ENCODE data around the gene PKHD1. TPM values are rescaled to one million over a fixed set of nuclear protein-coding genes. Genes with fewer than 3 reads are reported as not detected.

Gene PKHD1
- total RNA-seq, 1 donor from 2014 or later: 0.02 TPM

DNA sequence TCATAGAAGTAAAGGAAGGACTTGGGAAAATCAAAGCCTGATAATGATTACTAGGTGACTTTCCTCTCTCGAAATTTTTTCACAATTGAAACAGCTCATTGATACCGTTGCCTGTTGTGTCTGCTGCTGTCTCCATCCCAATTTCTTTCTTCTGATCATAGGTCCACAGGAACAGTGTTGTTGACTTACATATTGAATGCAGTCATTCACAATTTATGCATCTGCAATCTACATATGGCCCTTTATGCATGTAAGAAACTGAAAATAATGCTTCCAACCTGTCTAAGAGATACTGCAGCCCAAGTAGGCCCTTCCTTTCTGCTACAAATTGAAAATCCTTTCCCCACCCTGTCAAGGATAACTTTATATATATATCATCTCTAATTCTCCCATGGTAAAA is 381.3 kb downstream of the PKHD1 start:
- Mint-ChIP-seq H3K4me1 (no peaks in the 10 kb centered on the region), H3K27me3 (ENCODE audit: low read depth) (peaks cover 34% of the 10 kb centered on the region), H3K27ac (no peak overlapping the region), H3K4me3 (no peak overlapping the region), H3K36me3 (no peaks in the 10 kb centered on the region), H3K9me3 (peaks cover 4% of the 10 kb centered on the region)
- DNase-seq (ENCODE audit: low spot score in 2 of 2, unreplicated experiment in 2 of 2): no peak
- TF ChIP-seq, protein P1, sequence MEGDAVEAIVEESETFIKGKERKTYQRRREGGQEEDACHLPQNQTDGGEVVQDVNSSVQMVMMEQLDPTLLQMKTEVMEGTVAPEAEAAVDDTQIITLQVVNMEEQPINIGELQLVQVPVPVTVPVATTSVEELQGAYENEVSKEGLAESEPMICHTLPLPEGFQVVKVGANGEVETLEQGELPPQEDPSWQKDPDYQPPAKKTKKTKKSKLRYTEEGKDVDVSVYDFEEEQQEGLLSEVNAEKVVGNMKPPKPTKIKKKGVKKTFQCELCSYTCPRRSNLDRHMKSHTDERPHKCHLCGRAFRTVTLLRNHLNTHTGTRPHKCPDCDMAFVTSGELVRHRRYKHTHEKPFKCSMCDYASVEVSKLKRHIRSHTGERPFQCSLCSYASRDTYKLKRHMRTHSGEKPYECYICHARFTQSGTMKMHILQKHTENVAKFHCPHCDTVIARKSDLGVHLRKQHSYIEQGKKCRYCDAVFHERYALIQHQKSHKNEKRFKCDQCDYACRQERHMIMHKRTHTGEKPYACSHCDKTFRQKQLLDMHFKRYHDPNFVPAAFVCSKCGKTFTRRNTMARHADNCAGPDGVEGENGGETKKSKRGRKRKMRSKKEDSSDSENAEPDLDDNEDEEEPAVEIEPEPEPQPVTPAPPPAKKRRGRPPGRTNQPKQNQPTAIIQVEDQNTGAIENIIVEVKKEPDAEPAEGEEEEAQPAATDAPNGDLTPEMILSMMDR (IDR thresholded peaks at IDR 0.05; ENCODE audit: unreplicated experiment): no peak

DNA sequence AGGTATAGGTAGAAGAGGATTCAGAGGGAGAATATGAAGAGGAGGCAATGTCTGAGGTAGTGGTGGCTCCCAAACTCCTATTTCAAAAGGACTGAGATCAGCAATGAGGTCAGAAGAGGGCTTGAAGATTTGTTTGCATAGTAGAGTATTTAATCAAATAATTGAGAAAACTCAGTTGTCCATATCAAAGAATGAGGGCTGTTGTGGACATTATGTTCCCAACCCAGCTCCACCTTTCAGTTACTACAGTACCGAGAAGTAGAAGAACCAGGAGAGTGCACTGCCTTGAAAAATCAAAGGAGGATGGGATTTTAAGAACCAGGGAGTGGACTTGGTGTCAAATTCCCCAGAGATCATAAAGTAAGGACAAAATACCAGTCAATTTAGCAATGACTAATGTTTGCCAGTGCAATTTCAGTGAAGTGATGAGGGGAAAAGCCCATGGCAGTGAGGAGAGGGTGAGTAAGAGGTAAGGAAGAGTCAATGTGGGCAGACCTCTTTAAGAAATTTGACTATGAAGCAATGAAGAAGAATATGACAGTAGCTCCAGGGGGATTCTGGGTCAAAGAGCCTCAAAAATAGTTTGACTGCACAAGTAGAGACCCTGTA is 382.4 kb downstream of the PKHD1 start:
- TF ChIP-seq, protein P1 (IDR thresholded peaks at IDR 0.05; ENCODE audit: unreplicated experiment): no peak
- DNase-seq (ENCODE audit: low spot score in 2 of 2, unreplicated experiment in 2 of 2): no peak
- H3K27me3 Mint-ChIP-seq (ENCODE audit: low read depth): peaks cover 34% of the 10 kb centered on the region
- no peak overlapping the region for H3K27ac Mint-ChIP-seq
- no peaks in the 10 kb centered on the region for H3K36me3 Mint-ChIP-seq
- H3K4me3 Mint-ChIP-seq: no peak overlapping the region
- H3K9me3 Mint-ChIP-seq: peaks cover 4% of the 10 kb centered on the region
- no peaks in the 10 kb centered on the region for H3K4me1 Mint-ChIP-seq

DNA sequence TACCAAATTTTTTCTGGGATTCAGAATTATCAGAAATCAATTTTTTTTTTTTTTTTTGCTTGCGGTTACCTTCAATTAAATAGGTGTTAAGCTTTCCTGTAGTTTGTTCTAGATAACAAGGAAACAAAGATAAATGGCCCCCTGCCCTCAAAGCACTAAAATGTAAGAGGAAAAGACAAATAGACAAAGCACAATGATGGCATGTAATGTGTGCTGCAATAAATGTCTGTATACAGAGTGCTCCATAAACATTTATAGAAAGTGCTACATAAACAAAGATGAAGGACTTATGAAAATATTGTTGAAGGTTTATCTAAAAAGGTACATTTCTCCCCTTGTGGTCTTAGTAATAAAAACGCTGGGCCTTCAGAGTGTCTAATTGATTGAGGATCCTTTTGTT is 384.6 kb downstream of the PKHD1 start:
- TF ChIP-seq, protein P1 (IDR thresholded peaks at IDR 0.05; ENCODE audit: unreplicated experiment): no peak
- Mint-ChIP-seq H3K9me3 (peaks cover 4% of the 10 kb centered on the region), H3K36me3 (no peaks in the 10 kb centered on the region), H3K27me3 (ENCODE audit: low read depth) (peaks cover 26% of the 10 kb centered on the region), H3K27ac (no peak overlapping the region), H3K4me1 (no peaks in the 10 kb centered on the region), H3K4me3 (no peak overlapping the region)
- no peak for DNase-seq (ENCODE audit: low spot score in 2 of 2, unreplicated experiment in 2 of 2)

DNA sequence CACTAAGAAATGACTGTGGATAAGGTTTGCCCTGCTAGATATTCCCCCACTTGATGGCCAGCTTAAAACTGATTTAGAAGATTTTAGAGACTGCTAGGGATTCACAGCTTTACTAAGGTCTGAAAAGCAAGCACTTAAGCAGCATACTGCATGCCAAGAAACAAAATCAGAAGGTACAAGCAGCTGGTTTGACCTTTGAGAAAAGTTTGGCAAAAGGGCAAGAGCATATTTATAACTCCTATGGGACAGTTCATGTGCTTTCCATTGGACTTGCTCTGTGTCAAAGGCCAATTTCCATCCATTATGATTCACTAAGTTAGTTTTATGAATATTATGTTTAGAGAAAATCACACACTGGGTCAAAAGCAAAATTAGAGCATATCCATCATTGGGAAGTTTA is 402.8 kb downstream of the PKHD1 start:
- Mint-ChIP-seq H3K4me1 (no peaks in the 10 kb centered on the region), H3K4me3 (no peak overlapping the region), H3K36me3 (no peaks in the 10 kb centered on the region), H3K27ac (no peak overlapping the region), H3K27me3 (ENCODE audit: low read depth) (no peaks in the 10 kb centered on the region), H3K9me3 (peaks cover 4% of the 10 kb centered on the region)
- no peak for DNase-seq (ENCODE audit: low spot score in 2 of 2, unreplicated experiment in 2 of 2)
- TF ChIP-seq, protein P1 (IDR thresholded peaks at IDR 0.05; ENCODE audit: unreplicated experiment): no peak

DNA sequence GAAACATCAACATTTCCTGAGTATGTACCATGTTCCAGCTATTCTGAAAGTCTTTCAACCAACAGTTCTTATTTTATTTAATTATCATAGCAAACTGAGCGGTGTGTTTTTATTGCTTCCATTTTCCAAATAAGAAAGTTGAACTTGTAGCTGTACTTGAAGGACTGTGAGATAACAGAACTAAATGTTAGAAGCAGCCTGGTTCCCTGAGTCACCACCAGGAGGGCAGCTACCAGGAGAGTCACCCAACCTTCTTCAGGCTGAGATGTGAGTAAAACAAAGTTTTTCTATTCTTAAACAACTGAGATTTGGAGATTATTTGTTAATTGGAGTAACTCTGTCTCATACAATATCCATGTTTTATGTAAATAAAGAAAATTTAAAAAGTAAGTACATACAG is 403.4 kb downstream of the PKHD1 start:
- no peak overlapping the region for H3K27ac Mint-ChIP-seq
- no peak overlapping the region for H3K4me3 Mint-ChIP-seq
- H3K36me3 Mint-ChIP-seq: no peaks in the 10 kb centered on the region
- H3K4me1 Mint-ChIP-seq: peaks cover 4% of the 10 kb centered on the region
- no peak for DNase-seq (ENCODE audit: low spot score in 2 of 2, unreplicated experiment in 2 of 2)
- H3K27me3 Mint-ChIP-seq (ENCODE audit: low read depth): no peaks in the 10 kb centered on the region
- TF ChIP-seq, protein P1 (IDR thresholded peaks at IDR 0.05; ENCODE audit: unreplicated experiment): no peak
- H3K9me3 Mint-ChIP-seq: peaks cover 4% of the 10 kb centered on the region
